Suprapubic skin (tissue), 4 donors: Measurements from ENCODE around the gene WDR46. TPM values are rescaled to one million over a fixed set of nuclear protein-coding genes. Genes with fewer than 3 reads are reported as not detected.
"Not testable (repeated sequence)": the region's sequence is repeated elsewhere in the genome, so short reads cannot be mapped to it uniquely, and the experiment has no call there.

Source experiments
- DNase-seq, 2 donors: peaks; one replicate each; pipeline ENCODE4 v3.0.0-alpha.2; 2019; ENCODE audit warnings: low spot score in 2 of 2
- H3K27ac ChIP-seq: fragments of 200-600 bp; sonication (generic); one replicate; pipeline ENCODE4 v1.5.1; 2019
- H3K27me3 ChIP-seq: fragments of 200-600 bp; sonication (generic); one replicate; pipeline ENCODE4 v1.5.1; 2019
- H3K36me3 ChIP-seq: fragments of 200-600 bp; sonication (generic); one replicate; pipeline ENCODE4 v1.5.1; 2019
- H3K4me1 ChIP-seq: fragments of 200-600 bp; sonication (generic); one replicate; pipeline ENCODE4 v1.5.1; 2019
- H3K4me3 ChIP-seq: fragments of 200-600 bp; sonication (generic); one replicate; pipeline ENCODE4 v1.5.1; 2019; ENCODE audit warnings: mild to moderate bottlenecking
- H3K9me3 ChIP-seq: fragments of 200-600 bp; sonication (generic); one replicate; pipeline ENCODE4 v1.5.1; 2019
- CTCF ChIP-seq, 2 donors: fragments of 200-600 bp in 1 of 2; fragments of 450-650 bp in 1 of 2; sonication (generic) in 1 of 2; IDR thresholded peaks; one replicate each; pipeline ENCODE4 v1.5.1; 2016 to 2019; ENCODE audit warnings: antibody characterized with exemption in 2 of 2, mild to moderate bottlenecking in 1 of 2, moderate library complexity in 1 of 2
- EP300 ChIP-seq: sonication (generic); formaldehyde crosslinking; IDR thresholded peaks from one replicate; pipeline ENCODE4 v1.6.1; 2017; ENCODE audit warnings: antibody characterized with exemption
- POLR2A ChIP-seq, 2 donors: fragments of 450-650 bp; IDR thresholded peaks; one replicate each; pipeline ENCODE4 v1.6.1; 2017; ENCODE audit warnings: antibody characterized with exemption in 2 of 2, mild to moderate bottlenecking in 2 of 2, moderate library complexity in 2 of 2
- POLR2AphosphoS5 ChIP-seq, 3 donors: sonication (generic); formaldehyde crosslinking; IDR thresholded peaks; one replicate each; pipeline ENCODE4 v1.6.1; 2017; ENCODE audit warnings: antibody characterized with exemption in 3 of 3
- WGBS: methylation state at CpG from one replicate; pipeline ENCODE4 v1.1.5; 2018; 5-methylcytosine and 5-hydroxymethylcytosine counted together
- total RNA-seq, 4 donors: library from RNA; depleted of rRNA; stranded (reverse); fragments of >200 nt; gene quantifications; one replicate each; pipeline ENCODE4 v1.1.0, GENCODE V29; 2016

WDR46 gene
- total RNA-seq, 4 donors from 2014 or later: 41.3 to 67.2 (median 50.2) TPM

DNA sequence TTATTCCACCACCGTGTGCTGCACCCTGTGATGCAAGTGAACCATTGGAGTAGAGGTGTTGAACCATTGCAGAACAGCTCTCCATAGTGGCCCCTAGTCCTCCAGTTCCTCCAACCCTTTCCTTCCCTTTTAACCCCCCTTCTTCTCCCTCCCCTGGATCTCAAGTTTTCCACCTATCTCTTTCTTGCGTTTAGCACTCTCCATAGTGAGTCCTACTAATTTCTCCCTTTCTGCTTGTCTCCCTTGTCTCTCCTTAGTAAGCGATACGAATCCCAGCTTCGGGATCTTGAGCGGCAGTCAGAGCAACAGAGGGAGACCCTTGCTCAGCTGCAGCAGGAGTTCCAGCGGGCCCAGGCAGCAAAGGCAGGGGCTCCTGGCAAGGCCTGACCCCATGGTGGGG lies 1.4 kb upstream of the WDR46 start:
- no peaks in the 10 kb centered on the region for H3K9me3 ChIP-seq
- no peak for DNase-seq
- peak overlapping the region; percentile 86 for H3K4me3 ChIP-seq
- peaks cover 64% of the 10 kb centered on the region for H3K36me3 ChIP-seq
- H3K27ac ChIP-seq: no peak overlapping the region
- TF ChIP-seq EP300 (no peak), POLR2A (IDR thresholded peaks at IDR 0.05) (no peak), CTCF (IDR thresholded peaks at IDR 0.05) (no peak), POLR2AphosphoS5 (IDR thresholded peaks at IDR 0.05) (no peak)
- no peaks in the 10 kb centered on the region for H3K27me3 ChIP-seq
- 73% methylated on average over 7 of the region's 7 CpGs for WGBS
- peaks cover 25% of the 10 kb centered on the region for H3K4me1 ChIP-seq

- no peak for DNase-seq
- peaks cover 25% of the 10 kb centered on the region for H3K4me1 ChIP-seq
- H3K27ac ChIP-seq: peak overlapping the region; percentile 77
- peak overlapping the region; percentile 86 for H3K4me3 ChIP-seq
- 5% methylated on average over 14 of the region's 14 CpGs for WGBS
- TF ChIP-seq EP300: no peak
- no peak for TF ChIP-seq POLR2A (IDR thresholded peaks at IDR 0.05)
- TF ChIP-seq CTCF (IDR thresholded peaks at IDR 0.05): no peak
- no peak for TF ChIP-seq POLR2AphosphoS5 (IDR thresholded peaks at IDR 0.05)
- no peaks in the 10 kb centered on the region for H3K27me3 ChIP-seq
- H3K36me3 ChIP-seq: peaks cover 64% of the 10 kb centered on the region
- no peaks in the 10 kb centered on the region for H3K9me3 ChIP-seq
These were observed 811 bp upstream of the WDR46 start for GRCh38 chr6:33289784-33290315.

- peaks cover 59% of the 10 kb centered on the region for H3K36me3 ChIP-seq
- DNase-seq: no peak
- H3K27ac ChIP-seq: peak overlapping the region; percentile 77
- H3K4me3 ChIP-seq: peak overlapping the region; percentile 86
- 15% methylated on average over 13 of the region's 21 CpGs for WGBS
- no peaks in the 10 kb centered on the region for H3K9me3 ChIP-seq
- TF ChIP-seq POLR2AphosphoS5 (IDR thresholded peaks at IDR 0.05) (no peak), POLR2A (IDR thresholded peaks at IDR 0.05) (no peak), CTCF (IDR thresholded peaks at IDR 0.05) (no peak), EP300 (no peak)
- H3K27me3 ChIP-seq: no peaks in the 10 kb centered on the region
- peaks cover 25% of the 10 kb centered on the region for H3K4me1 ChIP-seq
These were observed 708 bp downstream of the WDR46 start for GRCh38 chr6:33288141-33288920.

GRCh38 chr6:33286946-33287914 lies 1.8 kb downstream of the WDR46 start:
- no peak for TF ChIP-seq CTCF (IDR thresholded peaks at IDR 0.05)
- TF ChIP-seq POLR2A (IDR thresholded peaks at IDR 0.05): no peak
- TF ChIP-seq EP300: no peak
- no peak for TF ChIP-seq POLR2AphosphoS5 (IDR thresholded peaks at IDR 0.05)
- Histone ChIP-seq H3K4me1 (peaks cover 25% of the 10 kb centered on the region), H3K9me3 (no peaks in the 10 kb centered on the region), H3K36me3 (peaks cover 57% of the 10 kb centered on the region), H3K27me3 (no peaks in the 10 kb centered on the region), H3K27ac (no peak overlapping the region), H3K4me3 (no peak overlapping the region)
- 86% methylated on average over 22 of the region's 22 CpGs for whole genome bisulfite sequencing
- no peak for DNase-seq

DNA sequence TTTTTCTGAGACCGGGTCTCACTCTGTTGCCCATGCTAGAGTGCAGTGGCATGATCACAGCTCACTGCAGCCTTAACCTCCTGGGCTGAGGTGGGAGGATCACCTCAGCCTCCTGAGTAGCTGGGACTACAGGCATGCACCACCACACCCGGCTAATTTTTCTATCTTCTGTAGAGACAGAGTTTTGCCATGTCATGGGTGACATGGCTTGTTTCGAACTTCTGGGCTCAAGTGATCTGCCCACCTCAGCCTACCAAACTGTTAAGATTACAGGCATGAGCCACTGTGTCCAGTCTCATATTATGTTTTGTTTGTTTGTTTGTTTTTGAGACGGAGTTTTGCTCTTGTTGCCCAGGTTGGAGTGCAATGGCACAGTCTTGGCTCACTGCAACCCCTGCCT lies 3.8 kb downstream of the WDR46 start:
- H3K27me3 ChIP-seq, DNase-seq, H3K9me3 ChIP-seq, H3K4me3 ChIP-seq, H3K27ac ChIP-seq: not testable (repeated sequence)
- Histone ChIP-seq H3K36me3 (peaks cover 58% of the 10 kb centered on the region), H3K4me1 (peaks cover 16% of the 10 kb centered on the region)
- WGBS: 83% methylated on average over 4 of the region's 4 CpGs
